NCI-H748 treated with DMSO at 0.1 percent for 48 hours (cell line): ENCODE data around the gene RAB25.
A peak's percentile ranks its signal among the peaks of the same experiment; 100 is the strongest.
"Not testable (repeated sequence)": the region's sequence is repeated elsewhere in the genome, so short reads cannot be mapped to it uniquely, and the experiment has no call there.

ENCODE experiments used
- DNase-seq: peaks from one replicate; lab custom pipeline; 2025; lab: John Stamatoyannopoulos, UW

The RAB25 gene

DNA sequence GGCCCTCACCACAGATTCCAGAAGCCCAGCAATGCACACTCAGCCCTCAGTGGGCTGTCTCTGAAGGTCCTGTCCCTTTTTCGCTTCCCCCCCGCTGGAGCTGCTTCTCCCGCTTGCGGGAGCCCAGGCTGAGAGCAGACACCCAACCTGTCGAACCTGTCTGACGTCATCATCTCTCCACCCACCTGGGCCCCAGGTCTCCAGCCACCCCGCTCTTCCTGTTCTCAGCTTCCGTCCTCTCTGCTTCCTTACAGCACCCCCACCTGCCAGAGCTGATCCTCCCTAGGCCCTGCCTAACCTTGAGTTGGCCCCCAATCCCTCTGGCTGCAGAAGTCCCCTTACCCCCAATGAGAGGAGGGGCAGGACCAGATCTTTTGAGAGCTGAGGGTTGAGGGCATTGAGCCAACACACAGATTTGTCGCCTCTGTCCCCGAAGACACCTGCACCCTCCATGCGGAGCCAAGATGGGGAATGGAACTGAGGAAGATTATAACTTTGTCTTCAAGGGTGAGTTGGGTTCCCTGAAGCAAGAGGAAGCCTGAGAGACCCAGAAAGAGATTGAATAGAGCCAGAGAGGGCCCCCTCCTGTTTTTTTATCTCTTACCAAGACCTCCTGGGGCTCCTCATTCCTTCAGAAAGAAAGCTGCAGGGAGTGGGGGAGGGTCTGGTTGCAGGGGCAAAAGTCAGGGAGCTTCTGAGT, at the start of gene RAB25:
RAB25 (plus strand) TSS at position 224 of the 700 bp plus-strand sequence; CDS start at position 465, 241 bp downstream.
- peak; percentile 5 for DNase-seq

GRCh38 chr1:156012051-156012817, 48.7 kb upstream of the RAB25 start:
- DNase-seq = no peak

GRCh38 chr1:156014829-156015228, 46.1 kb upstream of the RAB25 start:
- no peak for DNase-seq

GRCh38 chr1:156019946-156020292, 41.0 kb upstream of the RAB25 start:
- no peak for DNase-seq

DNA sequence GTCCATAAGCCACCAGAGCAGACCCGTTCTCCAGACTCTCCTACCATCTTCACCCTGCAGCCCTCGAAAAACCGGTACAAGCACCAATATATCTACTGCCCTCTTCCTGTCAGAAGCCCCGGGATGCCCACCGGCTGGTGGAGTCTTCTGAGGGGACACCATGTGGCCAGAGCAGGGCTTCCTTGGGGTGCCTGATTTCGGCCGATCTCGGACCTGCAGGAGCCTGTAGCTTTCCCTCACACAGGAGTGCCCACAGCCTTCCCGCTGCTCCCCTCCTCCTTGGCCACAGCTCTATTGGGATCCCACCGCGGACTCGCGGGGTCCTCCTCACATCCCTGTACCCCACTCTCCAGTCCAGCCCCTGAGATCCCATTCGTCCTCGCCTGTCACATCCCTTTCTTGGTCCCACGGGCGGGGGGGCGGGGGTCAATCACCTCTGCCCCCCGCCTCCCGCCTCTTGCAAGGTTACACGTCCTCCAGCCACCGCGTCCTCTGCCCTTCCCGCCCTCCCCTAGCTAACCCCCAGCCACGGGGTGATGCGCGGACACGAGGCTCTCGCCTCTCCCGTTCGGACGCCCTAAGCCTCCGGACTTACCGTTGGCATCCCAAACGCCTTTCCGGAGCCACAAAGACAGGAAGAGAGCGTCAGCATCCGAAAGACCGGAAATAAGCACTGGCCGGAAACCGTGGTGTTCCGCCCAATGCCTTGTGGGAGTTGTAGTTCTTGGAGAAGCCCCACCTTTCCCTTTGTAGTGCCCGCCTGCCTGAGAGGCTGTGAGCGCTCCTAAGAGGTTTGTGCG, 40.5 kb upstream of the RAB25 start, which contains the start of gene SSR2:
SSR2 (minus strand) TSS at position 659 of the 800 bp plus-strand sequence. CDS start 784 bp downstream, outside the sequence.
- DNase-seq = peak; percentile 88

DNA sequence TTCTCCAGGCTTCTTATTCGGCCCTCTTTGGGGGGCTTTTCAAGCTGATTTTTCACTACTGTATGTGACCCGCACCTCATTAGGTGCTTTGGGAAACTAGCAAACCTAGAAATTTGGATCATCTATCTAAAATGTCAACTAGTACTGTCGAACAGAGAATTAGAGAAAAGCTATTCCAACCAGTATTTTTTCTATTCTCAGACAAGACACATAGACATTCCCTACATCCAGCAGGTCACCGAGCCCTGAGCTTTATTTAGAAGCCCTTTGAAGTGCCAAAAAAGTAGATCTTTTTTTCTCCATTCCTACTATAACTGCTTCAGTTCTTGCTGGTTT, 39.9 kb upstream of the RAB25 start:
- DNase-seq = no peak

- DNase-seq = no peak
These were observed 39.0 kb upstream of the RAB25 start for GRCh38 chr1:156021954-156022353.

- no peak for DNase-seq
These were observed 36.2 kb upstream of the RAB25 start for GRCh38 chr1:156024801-156025200.

DNA sequence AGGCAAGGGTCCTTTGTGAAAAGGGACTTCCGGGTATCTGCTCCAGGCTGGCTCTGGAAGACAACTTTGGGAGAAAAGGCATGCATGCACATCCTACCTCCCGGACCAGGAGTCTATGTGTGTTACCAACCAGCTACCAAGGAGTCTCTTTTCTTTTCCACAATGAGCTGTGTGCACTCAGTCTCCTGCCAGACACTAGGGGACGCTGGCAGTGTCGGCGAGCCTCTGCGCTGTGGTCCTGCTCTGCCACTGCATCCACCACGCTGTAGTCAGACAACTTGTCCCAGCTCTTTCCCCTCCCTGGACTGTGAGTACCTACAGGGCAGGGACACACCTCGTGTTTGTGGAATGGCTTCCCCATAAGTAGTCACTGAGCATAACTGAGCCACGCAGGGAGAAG, 35.1 kb upstream of the RAB25 start:
- no peak for DNase-seq

GRCh38 chr1:156026588-156026987, 34.4 kb upstream of the RAB25 start:
- DNase-seq = no peak

- DNase-seq = no peak
These were observed 27.9 kb upstream of the RAB25 start for GRCh38 chr1:156033011-156033410.

DNA sequence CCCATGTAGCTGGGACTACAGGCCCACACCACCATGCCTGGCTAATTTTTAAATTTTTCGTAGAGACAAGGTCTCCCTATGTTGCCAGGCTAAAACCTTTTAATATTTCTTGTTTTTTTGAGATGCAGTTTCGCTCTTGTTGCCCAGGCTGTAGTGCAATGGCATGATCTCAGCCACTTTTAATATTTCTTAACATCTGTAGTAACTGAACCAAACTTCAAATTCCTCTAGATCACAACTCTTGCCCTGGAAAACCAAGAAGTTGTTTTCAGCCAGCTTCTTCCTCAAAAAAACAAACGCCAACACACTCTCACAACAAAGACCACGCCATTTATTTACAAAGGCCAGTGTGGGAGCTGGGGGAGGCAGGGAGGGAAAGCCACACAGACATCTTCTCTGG, 26.0 kb upstream of the RAB25 start:
- DNase-seq = not testable (repeated sequence)

DNA sequence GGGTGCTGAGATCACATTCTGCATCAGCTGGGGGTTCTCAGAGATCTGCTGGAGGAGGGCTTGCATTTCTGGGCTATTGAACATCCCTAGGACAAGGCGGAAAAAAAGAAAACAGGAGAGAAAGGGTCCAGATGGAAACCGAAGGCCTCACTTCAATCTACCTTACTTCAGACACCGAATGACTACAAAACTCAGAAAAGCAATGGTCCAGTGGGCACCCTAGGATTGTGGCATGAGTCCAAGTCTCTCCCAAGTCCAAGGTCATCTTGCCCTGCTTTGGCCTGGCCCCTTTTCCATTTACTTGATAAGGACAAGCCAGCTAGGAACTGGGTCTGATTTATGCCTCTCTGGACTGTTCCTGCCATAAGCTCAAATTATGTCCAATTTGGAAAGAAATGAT, 18.1 kb upstream of the RAB25 start:
- no peak for DNase-seq

GRCh38 chr1:156045076-156045475, 15.9 kb upstream of the RAB25 start:
- DNase-seq = no peak

GRCh38 chr1:156048663-156049258, 12.2 kb upstream of the RAB25 start:
- DNase-seq = no peak

- DNase-seq = no peak
These were observed 10.6 kb upstream of the RAB25 start for GRCh38 chr1:156050376-156050775.

DNA sequence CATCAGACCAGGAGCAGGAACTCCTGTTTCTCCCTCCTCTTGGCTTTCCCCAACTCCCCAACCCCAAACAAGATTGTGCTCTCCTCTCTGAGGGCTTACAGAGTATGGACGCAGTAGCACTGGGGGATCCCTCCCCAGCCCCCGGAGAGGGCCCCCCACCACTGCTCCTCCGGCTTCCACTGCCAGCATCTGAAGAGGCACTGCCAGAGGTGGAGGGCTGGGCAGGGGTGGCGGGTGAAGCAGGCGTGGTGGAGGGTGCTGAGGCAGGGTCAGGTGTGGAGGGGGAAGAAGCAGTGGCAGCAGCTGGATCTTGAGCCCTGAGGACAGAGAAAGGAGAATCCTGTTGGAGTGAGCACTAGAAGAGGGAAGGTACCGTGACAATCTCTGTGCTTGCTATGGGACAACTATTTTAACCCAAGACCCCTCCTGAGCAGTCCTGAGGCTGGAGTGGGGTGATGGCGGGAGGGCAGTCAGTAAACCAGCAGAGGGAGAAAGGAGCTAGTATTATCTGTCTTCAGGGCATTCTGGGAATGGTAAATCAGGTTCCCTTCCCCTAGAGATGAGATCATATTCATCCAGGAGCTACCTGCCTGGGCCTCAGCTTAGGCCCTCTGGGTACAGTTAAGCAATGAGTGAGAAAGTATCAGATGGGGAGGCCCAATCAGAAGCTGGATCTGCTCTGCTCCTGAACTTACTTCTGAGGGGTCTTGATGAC, 9.8 kb upstream of the RAB25 start:
- DNase-seq = no peak

- peak; percentile 31 for DNase-seq
These were observed 7.8 kb upstream of the RAB25 start for GRCh38 chr1:156052862-156053767.

DNA sequence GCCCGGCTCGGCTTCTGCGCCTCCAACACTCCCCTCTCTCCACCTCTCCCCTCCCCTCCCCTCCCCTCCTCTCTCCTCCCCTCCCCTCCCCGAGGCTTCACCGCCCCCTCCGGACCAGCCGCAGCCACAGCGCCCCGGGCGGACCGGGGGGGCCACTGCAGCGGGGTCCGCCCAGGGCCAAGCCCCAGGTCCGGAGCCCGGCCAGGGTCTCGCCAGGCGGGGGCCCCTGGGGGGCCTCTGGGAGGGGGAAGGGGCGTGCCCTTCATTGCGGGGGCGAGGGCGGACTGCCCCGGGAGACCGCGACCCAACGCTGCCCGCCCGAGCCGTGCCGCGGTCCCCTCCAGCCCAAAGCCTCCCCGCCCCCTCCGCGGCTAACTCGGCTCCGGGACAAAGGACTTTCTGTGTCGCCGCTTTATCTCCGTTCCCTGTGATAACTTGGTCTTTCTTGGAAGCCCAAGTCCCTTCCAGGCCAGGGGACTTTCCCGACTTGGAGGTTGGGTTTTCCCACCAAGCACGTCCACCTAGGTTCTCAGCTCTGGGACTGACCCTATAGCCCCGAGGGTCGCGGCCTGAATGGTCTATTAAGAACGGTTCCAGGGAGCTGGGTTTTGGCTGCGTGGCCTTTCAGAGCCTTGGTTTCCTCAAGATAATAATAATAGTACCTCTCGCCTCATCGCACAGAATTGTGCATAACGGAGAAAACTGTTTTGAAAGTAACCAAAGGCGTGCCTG, 7.0 kb upstream of the RAB25 start, which contains the start of gene UBQLN4:
UBQLN4 (minus strand) TSS at position 31 of the 732 bp plus-strand sequence. CDS start 97 bp downstream, outside the sequence.
- peak; percentile 49 for DNase-seq
